HG02840 (cell line): Measurements from ENCODE around the gene GTPBP3.

ENCODE experiments used
- ATAC-seq: cut with Tn5 transposase; IDR thresholded peaks from one replicate; pipeline ENCODE4 v1.9.1; 2021; ENCODE audit warnings: mild to moderate bottlenecking, moderate library complexity, moderate number of reproducible peaks; ENCODE audit not compliant: unreplicated experiment, low FRiP score

GTPBP3 gene

DNA sequence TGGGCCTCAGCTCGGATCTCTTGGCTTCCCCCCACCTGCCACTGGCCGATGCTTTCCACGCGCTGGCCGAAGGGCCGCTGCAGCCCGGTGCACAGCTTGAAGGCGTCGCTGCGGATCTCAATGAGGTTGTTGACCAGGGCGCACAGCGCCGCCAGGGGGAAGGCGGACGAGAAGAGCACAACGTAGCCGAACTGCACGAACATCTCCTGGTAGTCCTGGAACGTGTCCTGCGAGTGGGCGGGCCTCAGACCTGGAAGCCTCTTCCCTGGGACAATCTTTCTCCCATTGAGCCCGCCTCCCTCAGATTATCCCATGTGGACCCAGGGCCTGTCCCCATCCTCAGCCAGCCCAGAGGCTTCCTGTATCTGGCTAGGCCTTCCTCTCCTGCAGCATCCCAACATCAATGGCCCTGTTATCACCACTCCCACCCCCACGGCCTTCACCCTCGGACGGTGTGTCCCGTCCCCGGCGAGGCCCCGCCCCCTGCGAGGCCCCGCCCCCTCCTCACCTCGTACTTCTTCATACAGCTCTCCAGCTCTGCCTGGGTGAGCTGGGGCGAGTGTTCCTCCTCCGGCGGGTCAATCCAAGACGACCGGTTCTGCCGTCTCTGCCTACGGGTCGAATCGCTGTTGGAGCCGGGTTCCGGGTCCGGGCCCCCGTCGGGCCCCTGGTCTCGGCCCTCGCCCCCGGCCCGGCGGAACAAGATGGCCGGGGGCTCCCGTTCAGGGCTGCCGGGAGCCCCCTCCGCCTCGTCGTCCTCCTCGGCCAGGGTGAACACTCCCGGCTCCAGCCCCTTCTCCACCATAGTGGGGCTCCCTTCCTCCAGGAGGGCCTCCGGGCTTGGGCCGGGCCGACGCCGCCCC lies 9.5 kb upstream of the GTPBP3 start:
- ATAC-seq: no peak

- ATAC-seq: no peak
Observed at GRCh38 chr19:17328517-17329365, 8.6 kb upstream of the GTPBP3 start.

- ATAC-seq: no peak
Observed at GRCh38 chr19:17329366-17330261, 7.7 kb upstream of the GTPBP3 start.

DNA sequence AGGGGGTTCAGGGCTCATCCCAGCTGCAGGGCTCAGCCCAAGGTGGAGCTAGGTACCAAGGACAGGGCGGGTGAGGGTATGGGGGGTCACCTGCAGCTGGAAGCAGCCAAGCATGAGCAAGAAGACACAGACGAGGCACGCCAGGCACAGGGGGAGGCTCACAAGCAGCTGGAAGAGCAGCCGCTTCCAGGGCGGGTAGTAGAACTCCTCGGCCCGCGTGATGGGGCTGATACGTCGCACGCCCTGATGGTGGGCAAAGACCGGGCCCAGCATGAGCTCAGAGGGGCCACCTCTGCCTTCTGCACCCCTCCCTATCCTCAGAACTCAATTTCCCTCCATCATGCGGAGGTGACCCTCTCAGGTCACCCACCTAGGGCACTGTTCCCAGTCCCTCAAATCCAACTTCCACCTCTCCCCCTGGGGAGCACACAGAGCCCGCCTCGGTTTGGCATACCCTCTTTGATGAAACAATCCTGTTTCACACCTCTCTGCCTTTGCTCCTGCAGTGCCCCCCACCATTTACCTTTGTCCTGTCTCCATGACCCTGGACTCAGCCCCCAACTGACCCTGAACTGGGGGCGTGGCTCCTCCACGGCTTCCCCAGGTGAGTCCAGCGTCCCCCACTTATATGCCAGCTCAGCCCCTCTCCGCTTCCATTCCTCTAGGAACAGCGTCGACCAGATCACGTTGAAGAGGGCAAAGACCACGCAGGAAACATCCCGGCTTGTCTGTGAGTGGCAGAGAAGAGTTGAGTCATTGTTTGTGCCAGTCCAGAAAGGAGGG lies 6.9 kb upstream of the GTPBP3 start:
- no peak for ATAC-seq

GRCh38 chr19:17331045-17331558 lies 6.3 kb upstream of the GTPBP3 start:
- ATAC-seq: no peak

- ATAC-seq: no peak
Observed at GRCh38 chr19:17332360-17332676, 5.0 kb upstream of the GTPBP3 start.

DNA sequence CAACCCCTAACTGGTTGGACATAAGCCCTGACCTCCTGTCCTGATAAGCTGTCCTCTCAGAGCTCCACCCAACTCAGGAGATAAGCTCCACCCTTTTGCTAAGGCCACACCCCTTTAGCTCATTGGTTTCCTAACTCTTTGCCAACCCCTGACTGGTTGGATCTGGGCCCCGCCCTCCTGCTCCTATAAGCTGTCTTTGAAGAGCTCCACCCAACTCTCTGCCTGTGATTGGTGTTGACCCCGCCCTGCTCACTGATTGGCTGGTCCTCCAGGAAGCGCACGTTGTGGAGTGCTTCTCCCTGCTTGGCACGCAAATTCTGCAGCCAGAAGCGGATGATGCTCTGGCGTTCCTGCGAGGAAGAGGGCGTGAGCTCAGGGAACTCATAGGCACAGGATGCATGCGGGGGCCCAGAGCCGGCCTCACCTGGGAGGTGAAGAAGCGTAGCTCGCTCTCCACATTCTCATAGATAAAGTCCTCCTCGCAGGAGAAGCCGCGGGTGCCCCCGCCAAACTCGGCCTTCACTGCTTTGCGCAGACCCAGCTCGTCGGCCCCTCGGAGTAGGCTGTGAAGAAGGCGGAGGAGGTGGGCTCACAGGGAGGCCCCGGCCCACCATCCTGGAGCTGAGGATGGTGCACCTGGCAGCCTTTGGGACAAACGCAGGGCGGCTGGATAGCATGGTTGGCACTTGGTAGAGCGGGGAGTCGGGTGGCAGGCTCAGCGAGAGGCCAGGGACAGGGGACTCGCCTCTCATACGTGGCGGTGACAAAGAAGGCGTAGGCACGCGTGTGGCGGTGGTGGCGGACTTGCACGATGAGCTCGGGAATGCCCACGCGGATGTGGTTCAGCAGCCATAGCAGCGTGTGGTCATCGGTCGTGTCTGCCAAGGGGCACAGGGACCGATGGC lies 4.4 kb upstream of the GTPBP3 start:
- ATAC-seq: no peak

GRCh38 chr19:17333611-17334413 lies 3.5 kb upstream of the GTPBP3 start:
- peak; percentile 3 for ATAC-seq

- peak; percentile 42 for ATAC-seq
Observed at GRCh38 chr19:17334414-17335409, 2.6 kb upstream of the GTPBP3 start, which contains the start of gene ANO8. ANO8 (minus strand) TSS chr19:17334855; CDS start chr19:17334670, 185 bp downstream.

- no peak for ATAC-seq
Observed at GRCh38 chr19:17335575-17335974, 1.8 kb upstream of the GTPBP3 start.

- ATAC-seq: no peak
Observed at GRCh38 chr19:17337675-17338432, 501 bp downstream of the GTPBP3 start.

DNA sequence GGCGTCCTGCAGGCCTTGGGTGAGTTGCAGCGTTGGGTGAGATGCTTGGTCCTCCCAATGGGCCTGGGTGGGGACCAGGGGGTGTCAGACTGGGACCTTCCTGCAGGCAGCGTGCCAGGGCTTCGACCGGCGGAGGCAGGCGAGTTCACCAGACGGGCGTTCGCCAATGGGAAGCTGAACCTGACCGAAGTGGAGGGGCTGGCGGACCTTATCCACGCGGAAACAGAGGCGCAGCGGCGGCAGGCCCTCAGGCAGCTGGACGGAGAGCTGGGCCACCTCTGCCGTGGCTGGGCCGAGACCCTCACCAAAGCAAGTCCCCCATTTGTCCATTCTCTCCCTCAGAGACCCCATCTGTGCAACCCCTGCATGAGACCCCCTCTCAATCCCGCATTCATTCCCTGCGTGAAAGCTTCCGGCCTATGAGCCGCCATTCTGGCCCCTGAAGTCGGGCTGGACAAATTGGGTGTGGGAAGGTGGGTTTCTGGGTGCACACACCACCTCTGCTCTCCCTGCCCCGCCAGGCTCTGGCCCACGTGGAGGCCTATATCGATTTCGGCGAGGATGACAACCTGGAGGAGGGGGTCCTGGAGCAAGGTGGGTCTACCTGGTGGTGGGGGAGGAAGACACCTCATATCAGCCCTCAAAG lies 1.2 kb downstream of the GTPBP3 start:
- no peak for ATAC-seq

DNA sequence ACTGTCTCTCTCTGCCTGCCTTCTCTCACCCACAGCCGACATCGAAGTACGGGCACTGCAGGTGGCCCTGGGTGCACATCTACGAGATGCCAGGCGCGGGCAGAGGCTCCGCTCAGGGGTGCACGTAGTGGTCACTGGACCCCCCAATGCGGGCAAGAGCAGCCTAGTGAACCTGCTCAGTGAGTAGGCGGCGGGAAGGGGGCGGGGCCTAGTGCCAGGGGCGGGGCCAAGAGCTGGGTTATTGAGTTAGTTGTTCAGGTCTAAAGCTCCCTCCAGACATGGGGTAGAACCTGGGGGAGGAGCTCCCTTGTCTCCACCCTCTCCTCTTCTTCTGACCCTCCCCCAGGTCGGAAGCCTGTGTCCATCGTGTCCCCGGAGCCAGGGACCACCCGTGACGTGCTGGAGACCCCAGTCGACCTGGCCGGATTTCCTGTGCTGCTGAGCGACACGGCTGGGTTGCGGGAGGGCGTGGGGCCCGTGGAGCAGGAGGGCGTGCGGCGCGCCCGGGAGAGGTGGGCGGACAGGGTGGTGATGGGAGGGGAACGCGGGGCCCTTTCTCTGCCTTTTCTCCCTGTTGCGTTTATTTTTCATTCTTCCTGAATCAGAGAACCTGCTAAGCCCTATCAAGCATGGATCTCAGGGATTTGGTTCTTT lies 1.9 kb downstream of the GTPBP3 start:
- no peak for ATAC-seq

- no peak for ATAC-seq
Observed at GRCh38 chr19:17340302-17340870, 3.0 kb downstream of the GTPBP3 start.
